IPS-15b (cell line): ENCODE measurements around the gene PLIN4.
"Not testable (repeated sequence)": the region's sequence is repeated elsewhere in the genome, so short reads cannot be mapped to it uniquely, and the experiment has no call there.

Experiments
- H3K27me3 ChIP-seq: one replicate; pipeline ENCODE4 v1.6.1; 2013; ENCODE audit warnings: low read length; ENCODE audit not compliant: control insufficient read depth, insufficient read depth
- H3K36me3 ChIP-seq: one replicate; pipeline ENCODE4 v1.6.1; 2013; ENCODE audit warnings: low read length; ENCODE audit not compliant: control insufficient read depth, insufficient read depth
- H3K4me1 ChIP-seq: one replicate; pipeline ENCODE4 v1.6.1; 2013; ENCODE audit warnings: mild to moderate bottlenecking, low read length; ENCODE audit not compliant: control insufficient read depth, insufficient read depth
- H3K4me3 ChIP-seq: one replicate; pipeline ENCODE4 v1.5.1; 2013; ENCODE audit warnings: low read depth, low read length
- H3K9ac ChIP-seq: one replicate; pipeline ENCODE4 v1.6.1; 2013; ENCODE audit warnings: low read depth, mild to moderate bottlenecking, low read length
- H3K9me3 ChIP-seq: one replicate; pipeline ENCODE4 v1.6.1; 2013; ENCODE audit warnings: mild to moderate bottlenecking, low read length; ENCODE audit not compliant: control insufficient read depth, insufficient read depth

PLIN4 gene

GRCh38 chr19:4518345-4519171, at the start of gene PLIN4:
Gene PLIN4 (minus strand): TSS chr19:4518486. CDS start chr19:4518272, 214 bp downstream.
- Histone ChIP-seq H3K27me3 (no peaks in the 10 kb centered on the region), H3K9ac (no peak within 1 kb of the TSS)

GRCh38 chr19:4567584-4568071, 49.3 kb upstream of the PLIN4 start:
- Histone ChIP-seq H3K27me3 (no peaks in the 10 kb centered on the region), H3K4me3 (no peak overlapping the region), H3K9me3 (no peaks in the 10 kb centered on the region), H3K4me1 (no peaks in the 10 kb centered on the region), H3K36me3 (no peaks in the 10 kb centered on the region), H3K9ac (no peak overlapping the region)

More at GRCh38 chr19:4518345-4519171, at the start of gene PLIN4:
- Histone ChIP-seq H3K4me3 (no peak within 1 kb of the TSS), H3K4me1 (no peaks in the 10 kb centered on the region), H3K36me3 (no peaks in the 10 kb centered on the region), H3K9me3 (no peaks in the 10 kb centered on the region)

- Histone ChIP-seq H3K36me3 (no peaks in the 10 kb centered on the region), H3K9ac (no peak overlapping the region), H3K4me1 (no peaks in the 10 kb centered on the region), H3K4me3 (no peak overlapping the region), H3K27me3 (no peaks in the 10 kb centered on the region), H3K9me3 (no peaks in the 10 kb centered on the region)
Observed at GRCh38 chr19:4566402-4567051, 48.2 kb upstream of the PLIN4 start.

GRCh38 chr19:4563562-4563961, 45.3 kb upstream of the PLIN4 start:
- not testable (repeated sequence) for H3K36me3 ChIP-seq, H3K4me3 ChIP-seq, H3K9me3 ChIP-seq, H3K4me1 ChIP-seq, H3K27me3 ChIP-seq, H3K9ac ChIP-seq

GRCh38 chr19:4562085-4562484, 43.8 kb upstream of the PLIN4 start:
- not testable (repeated sequence) for H3K9ac ChIP-seq, H3K4me1 ChIP-seq, H3K36me3 ChIP-seq, H3K27me3 ChIP-seq, H3K4me3 ChIP-seq, H3K9me3 ChIP-seq

GRCh38 chr19:4559569-4559968, 41.3 kb upstream of the PLIN4 start, which contains the start of gene SEMA6B:
Gene SEMA6B (minus strand): TSS chr19:4559684. CDS start chr19:4558457, 1,227 bp downstream.
- Histone ChIP-seq H3K36me3 (peaks cover 18% of the 10 kb centered on the region), H3K27me3 (no peaks in the 10 kb centered on the region), H3K9me3 (no peaks in the 10 kb centered on the region), H3K9ac (no peak within 1 kb of the TSS), H3K4me3 (no peak within 1 kb of the TSS), H3K4me1 (peaks cover 2% of the 10 kb centered on the region)

- no peaks in the 10 kb centered on the region for H3K9me3 ChIP-seq
- no peaks in the 10 kb centered on the region for H3K27me3 ChIP-seq
- no peak overlapping the region for H3K9ac ChIP-seq
- H3K36me3 ChIP-seq, result peaks cover 28% of the 10 kb centered on the region
- no peak overlapping the region for H3K4me3 ChIP-seq
- H3K4me1 ChIP-seq, result peaks cover 2% of the 10 kb centered on the region
Observed at GRCh38 chr19:4557971-4558941, 40.0 kb upstream of the PLIN4 start.

- Histone ChIP-seq H3K9me3 (no peaks in the 10 kb centered on the region), H3K9ac (no peak overlapping the region), H3K36me3 (peaks cover 37% of the 10 kb centered on the region), H3K27me3 (no peaks in the 10 kb centered on the region), H3K4me3 (no peak overlapping the region), H3K4me1 (peaks cover 2% of the 10 kb centered on the region)
Observed at GRCh38 chr19:4557144-4557970, 39.1 kb upstream of the PLIN4 start.

- Histone ChIP-seq H3K9me3 (no peaks in the 10 kb centered on the region), H3K9ac (no peak overlapping the region), H3K27me3 (no peaks in the 10 kb centered on the region), H3K36me3 (peaks cover 44% of the 10 kb centered on the region), H3K4me1 (peaks cover 2% of the 10 kb centered on the region), H3K4me3 (no peak overlapping the region)
Observed at GRCh38 chr19:4556597-4557127, 38.4 kb upstream of the PLIN4 start.

- peaks cover 2% of the 10 kb centered on the region for H3K4me1 ChIP-seq
Observed at GRCh38 chr19:4555657-4556561, 37.6 kb upstream of the PLIN4 start.

More at GRCh38 chr19:4555657-4556561, 37.6 kb upstream of the PLIN4 start:
- H3K9ac ChIP-seq, result no peak overlapping the region
- peaks cover 45% of the 10 kb centered on the region for H3K36me3 ChIP-seq
- no peaks in the 10 kb centered on the region for H3K27me3 ChIP-seq
- no peaks in the 10 kb centered on the region for H3K9me3 ChIP-seq
- no peak overlapping the region for H3K4me3 ChIP-seq
